IMR-90 (cell line): ENCODE data around the gene SNTG2. TPM values are rescaled to one million over a fixed set of nuclear protein-coding genes. Genes with fewer than 3 reads are reported as not detected.

Experiments
- ATAC-seq: fragments of 200-7000 bp; cut with Tn5 transposase; 2 replicates; pipeline ENCODE4 v1.9.1; 2020; ENCODE audit warnings: low read depth, mild to moderate bottlenecking, moderate library complexity
- BruUV-seq: library from RNA; stranded (reverse); fragments of 400-500 nt; replicated peaks from 2 replicates; lab custom pipeline; 2021; lab: Mats Ljungman, UMichigan
- CTCF ChIA-PET: fragments of 300-600 bp; formaldehyde crosslinking; extraction: SDS; loops from one replicate; lab custom pipeline; 2021; ENCODE audit warnings: antibody characterized with exemption; lab: Yijun Ruan, JAX
- POLR2A ChIA-PET: fragments of 300-600 bp; sonication (Branson Sonifier 250); formaldehyde crosslinking; loops from one replicate; lab custom pipeline; 2022; ENCODE audit warnings: antibody characterized with exemption; ENCODE audit not compliant: unreplicated experiment; lab: Charles Lee
- DNase-seq: peaks from one replicate; pipeline ENCODE4 v3.0.0; 2013
- H2AFZ ChIP-seq: replicated peaks from 2 replicates; pipeline ENCODE3; 2013; ENCODE audit warnings: low read length, mild to moderate bottlenecking; ENCODE audit not compliant: poor library complexity
- H2AK5ac ChIP-seq: 2 replicates; pipeline ENCODE4 v1.6.1; 2013; ENCODE audit warnings: low read depth, low read length, inconsistent platforms
- H2AK9ac ChIP-seq: replicated peaks from 2 replicates; pipeline ENCODE3; 2013; ENCODE audit warnings: mild to moderate bottlenecking, low read depth, low read length, moderate library complexity; ENCODE audit not compliant: poor library complexity
- H2BK120ac ChIP-seq: 2 replicates; pipeline ENCODE4 v1.6.1; 2013; ENCODE audit warnings: low read depth, low read length, inconsistent platforms
- H2BK15ac ChIP-seq: 3 replicates; pipeline ENCODE4 v1.6.1; 2013; ENCODE audit warnings: low read depth, low read length, inconsistent platforms
- H2BK20ac ChIP-seq: 2 replicates; pipeline ENCODE4 v1.6.1; 2013; ENCODE audit warnings: low read depth, mild to moderate bottlenecking, inconsistent platforms, low read length, moderate library complexity
- H2BK5ac ChIP-seq: 2 replicates; pipeline ENCODE4 v1.6.1; 2013; ENCODE audit warnings: mild to moderate bottlenecking, low read depth, low read length, inconsistent platforms; ENCODE audit not compliant: poor library complexity, severe bottlenecking
- H3K14ac ChIP-seq: replicated peaks from 2 replicates; pipeline ENCODE4 v1.6.1; 2013; ENCODE audit warnings: low read depth, low read length, inconsistent platforms
- H3K18ac ChIP-seq: 2 replicates; pipeline ENCODE4 v1.6.1; 2013; ENCODE audit warnings: low read depth, low read length, control low read depth
- H3K23ac ChIP-seq: 2 replicates; pipeline ENCODE4 v1.6.1; 2013; ENCODE audit warnings: low read depth, low read length, inconsistent platforms
- H3K27ac ChIP-seq: 2 replicates; pipeline ENCODE4 v1.5.1; 2013; ENCODE audit warnings: mild to moderate bottlenecking, control low read depth, low read length; ENCODE audit not compliant: insufficient read depth
- H3K27me3 ChIP-seq: 2 replicates; pipeline ENCODE4 v1.6.1; 2013; ENCODE audit warnings: low read length; ENCODE audit not compliant: control insufficient read depth, insufficient read depth
- H3K36me3 ChIP-seq: 2 replicates; pipeline ENCODE4 v1.6.1; 2013; ENCODE audit warnings: low read length, mixed read lengths; ENCODE audit not compliant: control insufficient read depth, insufficient read depth
- H3K4ac ChIP-seq: 2 replicates; pipeline ENCODE4 v1.6.1; 2013; ENCODE audit warnings: low read depth, low read length, inconsistent platforms
- H3K4me1 ChIP-seq: 2 replicates; pipeline ENCODE4 v1.6.1; 2013; ENCODE audit warnings: low read length, mixed read lengths; ENCODE audit not compliant: control insufficient read depth, insufficient read depth
- H3K4me2 ChIP-seq: 2 replicates; pipeline ENCODE4 v1.6.1; 2013; ENCODE audit warnings: low read depth, mild to moderate bottlenecking, control low read depth, low read length, moderate library complexity
- H3K4me3 ChIP-seq: 2 replicates; pipeline ENCODE4 v1.5.1; 2013; ENCODE audit warnings: low read depth, mild to moderate bottlenecking, control low read depth, low read length, moderate library complexity; ENCODE audit not compliant: insufficient read depth
- H3K56ac ChIP-seq: 2 replicates; pipeline ENCODE4 v1.6.1; 2013; ENCODE audit warnings: low read length, inconsistent platforms; ENCODE audit not compliant: insufficient read depth; ENCODE audit errors: extremely low read depth
- H3K79me1 ChIP-seq, 2 experiments: 2 replicates each; pipeline ENCODE4 v1.6.1; 2013; ENCODE audit warnings: low read length in 2 of 2, inconsistent platforms in 1 of 2, low read depth in 1 of 2
- H3K9ac ChIP-seq: 2 replicates; pipeline ENCODE4 v1.6.1; 2013; ENCODE audit warnings: low read depth, low read length, control low read depth
- H3K9me1 ChIP-seq: 2 replicates; pipeline ENCODE4 v1.6.1; 2013; ENCODE audit warnings: low read length, inconsistent platforms; ENCODE audit not compliant: insufficient read depth
- H3K9me3 ChIP-seq: 2 replicates; pipeline ENCODE4 v1.6.1; 2013; ENCODE audit warnings: low read length; ENCODE audit not compliant: control insufficient read depth, insufficient read depth
- H4K20me1 ChIP-seq: 2 replicates; pipeline ENCODE4 v1.6.1; 2013; ENCODE audit warnings: low read length, inconsistent platforms; ENCODE audit not compliant: insufficient read depth
- H4K5ac ChIP-seq: 2 replicates; pipeline ENCODE4 v1.6.1; 2013; ENCODE audit warnings: mild to moderate bottlenecking, low read depth, low read length, control low read depth
- H4K8ac ChIP-seq, 2 experiments: 2 replicates each; pipeline ENCODE4 v1.6.1; 2013; ENCODE audit warnings: low read depth in 2 of 2, low read length in 2 of 2, control low read depth in 1 of 2, inconsistent platforms in 1 of 2
- H4K91ac ChIP-seq: 2 replicates; pipeline ENCODE4 v1.6.1; 2013; ENCODE audit warnings: low read depth, low read length, inconsistent platforms; ENCODE audit not compliant: insufficient read depth
- BHLHE40 ChIP-seq: fragments of 150-350 bp; IDR thresholded peaks from 2 replicates; pipeline ENCODE4 v1.6.1; 2016; ENCODE audit warnings: mild to moderate bottlenecking, low read depth, low read length
- CEBPB ChIP-seq: IDR thresholded peaks from 2 replicates; pipeline ENCODE4 v1.6.1; 2012; ENCODE audit warnings: low read depth, low read length, improper control_type of control experiment
- CHD1 ChIP-seq: IDR thresholded peaks from 2 replicates; pipeline ENCODE4 v1.6.1; 2012; ENCODE audit warnings: low read depth, low read length, improper control_type of control experiment
- MAFK ChIP-seq: IDR thresholded peaks from 2 replicates; pipeline ENCODE4 v1.6.1; 2012; ENCODE audit warnings: low read depth, low read length, improper control_type of control experiment
- MAZ ChIP-seq: IDR thresholded peaks from 2 replicates; pipeline ENCODE4 v1.6.1; 2012; ENCODE audit warnings: low read depth, mild to moderate bottlenecking, low read length, improper control_type of control experiment, moderate library complexity, borderline replicate concordance
- MXI1 ChIP-seq: IDR thresholded peaks from 2 replicates; pipeline ENCODE4 v1.6.1; 2012; ENCODE audit warnings: low read depth, mild to moderate bottlenecking, low read length, moderate library complexity, borderline replicate concordance
- POLR2A ChIP-seq: IDR thresholded peaks from 2 replicates; pipeline ENCODE4 v1.6.1; 2012; ENCODE audit warnings: mild to moderate bottlenecking, low read depth, low read length
- RCOR1 ChIP-seq: IDR thresholded peaks from 2 replicates; pipeline ENCODE4 v1.6.1; 2012; ENCODE audit warnings: mild to moderate bottlenecking, low read length, improper control_type of control experiment; ENCODE audit not compliant: insufficient replicate concordance
- RFX5 ChIP-seq: IDR thresholded peaks from 2 replicates; pipeline ENCODE4 v1.8.0; 2012; ENCODE audit warnings: low read depth, mild to moderate bottlenecking, low read length, moderate library complexity
- SMC3 ChIP-seq: fragments of 150-350 bp; IDR thresholded peaks from 2 replicates; pipeline ENCODE4 v1.6.1; 2016; ENCODE audit warnings: low read depth, mild to moderate bottlenecking, antibody characterized with exemption, low read length, moderate library complexity
- WGBS, 2 experiments: methylation state at CpG; one replicate each; pipeline versions ENCODE4 v1.1.5 to v1.1.7; 2013; ENCODE audit warnings: missing lambda C conversion rate in 2 of 2; ENCODE audit not compliant: insufficient read length in 1 of 2; ENCODE audit errors: extremely low coverage in 2 of 2; 5-methylcytosine and 5-hydroxymethylcytosine counted together
- dilution Hi-C: fragments of 300-500 bp; cut with HindIII; formaldehyde crosslinking; loops from one replicate; pipeline ENCODE4 v1.14.3; 2018; ENCODE audit warnings: low sequenced_read_pairs; ENCODE audit not compliant: unreplicated experiment
- in situ Hi-C: fragments of 300-500 bp; cut with MboI; formaldehyde crosslinking; loops from 3 replicates; pipeline ENCODE4 v1.14.3; 2019; ENCODE audit warnings: low sequenced_read_pairs, inconsistent platforms, mixed read lengths
- intact Hi-C: fragments of 100-400 bp; cut with micrococcal nuclease; formaldehyde crosslinking; loops from 2 replicates; pipeline ENCODE4 v1.10.0; 2022
- polyA plus RNA-seq, 3 experiments: library from polyadenylated mRNA; depleted of rRNA; stranded (reverse); fragments of >200 nt; gene quantifications; 2 replicates each; pipeline ENCODE4 v1.2.3, GENCODE V29; 2012; ENCODE audit warnings: low replicate concordance in 1 of 3
- total RNA-seq: library from RNA; depleted of rRNA; stranded (reverse); fragments of >200 nt; gene quantifications from 2 replicates; pipeline ENCODE4 v1.2.3, GENCODE V29; 2012
- TF ChIP-seq, protein P1 (sequence below): fragments of 150-350 bp; IDR thresholded peaks from 2 replicates; pipeline ENCODE4 v1.6.1; 2017; ENCODE audit warnings: mild to moderate bottlenecking, antibody characterized with exemption, low read length, low read depth
- TF ChIP-seq, protein P2 (sequence below): conservative IDR thresholded peaks from 2 replicates; pipeline ENCODE4 v1.5.1; 2012; ENCODE audit warnings: mild to moderate bottlenecking, low read depth, low read length, improper control_type of control experiment
- TF ChIP-seq, protein P3 (sequence below): fragments of 150-350 bp; IDR thresholded peaks from 2 replicates; pipeline ENCODE4 v1.6.1; 2016; ENCODE audit warnings: low read depth, mild to moderate bottlenecking, low read length, moderate library complexity, borderline replicate concordance

The SNTG2 gene
- total and polyA plus RNA-seq, 2 of the 4 experiments (the other 2 are of a cell fraction), result under 0.01 to 0.17 TPM

DNA sequence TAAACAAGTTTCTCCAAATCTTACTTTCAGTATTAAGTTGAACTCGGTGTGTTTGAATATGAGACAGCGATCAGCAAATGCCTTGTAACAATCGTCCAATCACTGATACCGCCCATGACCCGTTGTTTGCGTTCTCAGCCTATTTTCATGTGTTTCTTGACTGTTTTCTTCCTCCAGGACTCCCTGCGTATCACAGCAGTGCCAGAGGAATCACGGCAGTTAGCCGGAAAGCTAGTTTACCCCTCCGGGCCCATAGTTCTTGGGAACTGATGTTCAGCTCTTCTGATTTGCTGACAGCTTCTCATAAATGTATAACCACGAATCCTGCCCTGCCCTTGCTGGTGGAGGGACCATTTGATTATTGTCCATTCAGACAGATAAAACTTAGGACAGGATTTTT, 420.4 kb downstream of the SNTG2 start:
- no peak for DNase-seq
- Histone ChIP-seq H3K4me1 (no peaks in the 10 kb centered on the region), H2AK9ac (no peak overlapping the region), H2BK20ac (no peak overlapping the region), H3K4me2 (no peak overlapping the region), H2AK5ac (no peak overlapping the region), H2BK120ac (no peak overlapping the region), H3K27me3 (no peaks in the 10 kb centered on the region), H2BK5ac (no peak overlapping the region), H3K9ac (no peak overlapping the region), H3K9me3 (peaks cover 28% of the 10 kb centered on the region), H3K79me1 (no peaks in the 10 kb centered on the region), H3K4me3 (no peak overlapping the region), H4K20me1 (no peaks in the 10 kb centered on the region), H3K9me1 (no peaks in the 10 kb centered on the region), H3K36me3 (no peaks in the 10 kb centered on the region), H3K27ac (no peak overlapping the region), H3K23ac (no peak overlapping the region), H3K56ac (no peak overlapping the region), H3K14ac (no peak overlapping the region), H4K91ac (no peak overlapping the region), H2AFZ (no peak overlapping the region), H3K4ac (no peak overlapping the region), H4K5ac (no peak overlapping the region), H3K18ac (no peak overlapping the region), H4K8ac (no peak overlapping the region), H2BK15ac (no peak overlapping the region)
- dilution Hi-C loops, result no loop called here
- no peak for ATAC-seq
- POLR2A ChIA-PET, result no interaction called here
- in situ Hi-C loops, result no loop called here
- no peak for TF ChIP-seq MAZ
- no peak for TF ChIP-seq MXI1
- no peak for TF ChIP-seq CEBPB
- TF ChIP-seq, protein P1, sequence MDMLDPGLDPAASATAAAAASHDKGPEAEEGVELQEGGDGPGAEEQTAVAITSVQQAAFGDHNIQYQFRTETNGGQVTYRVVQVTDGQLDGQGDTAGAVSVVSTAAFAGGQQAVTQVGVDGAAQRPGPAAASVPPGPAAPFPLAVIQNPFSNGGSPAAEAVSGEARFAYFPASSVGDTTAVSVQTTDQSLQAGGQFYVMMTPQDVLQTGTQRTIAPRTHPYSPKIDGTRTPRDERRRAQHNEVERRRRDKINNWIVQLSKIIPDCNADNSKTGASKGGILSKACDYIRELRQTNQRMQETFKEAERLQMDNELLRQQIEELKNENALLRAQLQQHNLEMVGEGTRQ, result no peak
- TF ChIP-seq, protein P2, sequence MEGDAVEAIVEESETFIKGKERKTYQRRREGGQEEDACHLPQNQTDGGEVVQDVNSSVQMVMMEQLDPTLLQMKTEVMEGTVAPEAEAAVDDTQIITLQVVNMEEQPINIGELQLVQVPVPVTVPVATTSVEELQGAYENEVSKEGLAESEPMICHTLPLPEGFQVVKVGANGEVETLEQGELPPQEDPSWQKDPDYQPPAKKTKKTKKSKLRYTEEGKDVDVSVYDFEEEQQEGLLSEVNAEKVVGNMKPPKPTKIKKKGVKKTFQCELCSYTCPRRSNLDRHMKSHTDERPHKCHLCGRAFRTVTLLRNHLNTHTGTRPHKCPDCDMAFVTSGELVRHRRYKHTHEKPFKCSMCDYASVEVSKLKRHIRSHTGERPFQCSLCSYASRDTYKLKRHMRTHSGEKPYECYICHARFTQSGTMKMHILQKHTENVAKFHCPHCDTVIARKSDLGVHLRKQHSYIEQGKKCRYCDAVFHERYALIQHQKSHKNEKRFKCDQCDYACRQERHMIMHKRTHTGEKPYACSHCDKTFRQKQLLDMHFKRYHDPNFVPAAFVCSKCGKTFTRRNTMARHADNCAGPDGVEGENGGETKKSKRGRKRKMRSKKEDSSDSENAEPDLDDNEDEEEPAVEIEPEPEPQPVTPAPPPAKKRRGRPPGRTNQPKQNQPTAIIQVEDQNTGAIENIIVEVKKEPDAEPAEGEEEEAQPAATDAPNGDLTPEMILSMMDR, result no peak
- no peak for TF ChIP-seq CHD1
- no peak for TF ChIP-seq SMC3
- no peak for TF ChIP-seq BHLHE40
- TF ChIP-seq POLR2A, result no peak
- TF ChIP-seq, protein P3, sequence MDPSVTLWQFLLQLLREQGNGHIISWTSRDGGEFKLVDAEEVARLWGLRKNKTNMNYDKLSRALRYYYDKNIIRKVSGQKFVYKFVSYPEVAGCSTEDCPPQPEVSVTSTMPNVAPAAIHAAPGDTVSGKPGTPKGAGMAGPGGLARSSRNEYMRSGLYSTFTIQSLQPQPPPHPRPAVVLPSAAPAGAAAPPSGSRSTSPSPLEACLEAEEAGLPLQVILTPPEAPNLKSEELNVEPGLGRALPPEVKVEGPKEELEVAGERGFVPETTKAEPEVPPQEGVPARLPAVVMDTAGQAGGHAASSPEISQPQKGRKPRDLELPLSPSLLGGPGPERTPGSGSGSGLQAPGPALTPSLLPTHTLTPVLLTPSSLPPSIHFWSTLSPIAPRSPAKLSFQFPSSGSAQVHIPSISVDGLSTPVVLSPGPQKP, result no peak
- TF ChIP-seq RFX5, result no peak
- TF ChIP-seq MAFK, result no peak
- TF ChIP-seq RCOR1, result no peak
- no TSS peak for BruUV-seq
- intact Hi-C loops, result no loop called here
- CTCF ChIA-PET, result no interaction called here
- 20% methylated on average over 1 of the region's 11 CpGs; no CpG with 5 or more reads in 1 of the 2 experiments for WGBS, 2 experiments
